GM18517 (cell line): ENCODE results near the gene DCAF17.
"Not testable (repeated sequence)": the region's sequence is repeated elsewhere in the genome, so short reads cannot be mapped to it uniquely, and the experiment has no call there.

Experiments
- ATAC-seq: cut with Tn5 transposase; IDR thresholded peaks from one replicate; pipeline ENCODE4 v1.9.1; 2021; ENCODE audit warnings: mild to moderate bottlenecking, moderate library complexity; ENCODE audit not compliant: unreplicated experiment

DCAF17 gene

DNA sequence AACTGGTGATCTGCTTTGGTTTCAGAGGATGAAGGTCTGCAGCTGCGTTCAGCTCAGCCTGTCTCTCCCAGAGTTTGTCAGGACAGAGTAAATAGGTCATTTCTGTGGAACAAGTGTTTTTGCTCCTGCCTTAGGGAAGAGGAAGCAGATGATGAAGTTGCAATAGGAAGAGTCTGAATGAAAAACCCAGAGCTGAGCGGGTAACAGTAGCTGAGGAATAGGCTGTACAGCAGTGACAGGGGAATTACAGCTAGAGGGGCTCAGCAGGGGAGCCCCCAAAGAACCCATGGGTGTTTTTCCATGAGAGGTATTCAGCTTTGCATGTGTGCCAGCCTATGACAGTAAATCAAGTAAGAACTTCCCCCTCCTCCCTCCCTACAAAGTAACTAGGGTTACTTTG lies 78.0 kb downstream of the DCAF17 start:
- no peak for ATAC-seq

DNA sequence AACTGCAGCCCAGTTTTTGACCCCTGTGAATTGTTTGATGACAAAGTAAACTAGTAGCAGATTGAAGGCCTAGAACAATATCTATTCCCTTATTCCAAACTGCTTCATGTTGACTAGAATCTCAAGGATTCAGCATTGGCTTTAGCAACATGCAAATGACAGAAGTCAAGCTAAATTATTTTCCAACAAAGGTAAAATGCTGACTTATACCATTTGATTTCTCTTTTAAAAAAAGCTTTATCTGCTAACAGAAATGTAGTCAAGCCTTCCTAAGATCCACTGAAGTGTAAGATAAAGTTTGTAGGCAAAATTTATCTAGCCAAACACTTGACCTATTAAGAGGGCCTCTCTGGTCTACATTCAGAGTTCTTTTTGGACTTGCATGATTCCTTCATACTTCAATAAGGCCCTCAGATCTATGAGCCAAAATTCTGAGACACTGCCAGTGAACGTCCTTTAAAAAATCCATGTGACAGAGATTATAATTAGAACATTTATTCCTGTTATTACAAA lies 78.7 kb downstream of the DCAF17 start:
- no peak for ATAC-seq

DNA sequence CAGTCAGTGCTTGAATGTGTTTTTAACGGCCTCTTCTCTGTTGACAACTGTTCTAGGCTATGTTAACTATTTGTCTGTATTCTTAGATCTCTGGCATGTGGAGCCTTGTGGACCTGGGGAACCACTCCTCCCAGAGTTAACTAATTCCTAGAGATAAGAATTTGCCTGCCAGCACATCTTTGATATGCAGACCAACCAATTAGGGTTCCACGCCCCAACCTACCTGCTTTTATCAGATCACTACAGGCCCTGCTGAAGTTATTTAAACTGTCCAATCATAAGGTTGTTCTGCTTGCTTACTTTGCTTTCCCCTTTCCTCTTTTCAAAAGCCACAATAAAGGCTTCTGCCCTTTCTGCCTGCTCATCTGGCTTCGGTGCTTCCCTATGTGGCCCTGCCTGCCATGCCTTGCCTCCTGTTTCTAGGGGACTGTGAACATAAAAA lies 79.7 kb downstream of the DCAF17 start:
- ATAC-seq: no peak

DNA sequence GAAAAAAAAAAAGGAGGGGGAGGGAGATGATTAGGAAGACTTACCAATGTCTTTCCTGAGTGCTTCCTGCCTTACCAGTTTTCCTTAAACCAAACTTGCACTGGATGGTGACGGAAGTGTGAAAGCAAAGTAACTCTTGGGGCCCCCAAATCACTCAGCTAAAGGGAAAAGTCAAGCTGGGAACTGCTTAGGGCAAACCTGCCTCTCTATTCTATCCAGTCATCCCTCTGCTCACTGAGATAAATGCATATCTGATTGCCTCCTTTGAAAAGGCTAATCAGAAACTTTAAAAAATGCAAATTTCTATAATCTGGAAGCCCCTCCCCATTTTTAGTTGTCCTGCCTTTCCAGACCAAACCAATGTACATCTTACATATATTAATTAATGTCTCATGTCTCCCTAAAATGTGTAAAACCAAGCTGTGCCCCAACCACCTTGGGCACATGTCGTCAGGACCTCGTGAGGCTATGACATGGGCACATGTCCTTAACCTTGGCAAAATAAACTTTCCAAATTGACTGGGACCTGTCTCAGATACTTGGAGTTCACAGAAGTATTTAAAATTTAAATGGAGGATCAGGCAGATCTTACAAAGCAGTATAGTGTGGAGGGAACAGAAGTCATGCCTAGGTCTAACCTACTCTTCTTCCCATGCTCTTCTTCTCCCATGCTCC lies 81.0 kb downstream of the DCAF17 start:
- no peak for ATAC-seq

DNA sequence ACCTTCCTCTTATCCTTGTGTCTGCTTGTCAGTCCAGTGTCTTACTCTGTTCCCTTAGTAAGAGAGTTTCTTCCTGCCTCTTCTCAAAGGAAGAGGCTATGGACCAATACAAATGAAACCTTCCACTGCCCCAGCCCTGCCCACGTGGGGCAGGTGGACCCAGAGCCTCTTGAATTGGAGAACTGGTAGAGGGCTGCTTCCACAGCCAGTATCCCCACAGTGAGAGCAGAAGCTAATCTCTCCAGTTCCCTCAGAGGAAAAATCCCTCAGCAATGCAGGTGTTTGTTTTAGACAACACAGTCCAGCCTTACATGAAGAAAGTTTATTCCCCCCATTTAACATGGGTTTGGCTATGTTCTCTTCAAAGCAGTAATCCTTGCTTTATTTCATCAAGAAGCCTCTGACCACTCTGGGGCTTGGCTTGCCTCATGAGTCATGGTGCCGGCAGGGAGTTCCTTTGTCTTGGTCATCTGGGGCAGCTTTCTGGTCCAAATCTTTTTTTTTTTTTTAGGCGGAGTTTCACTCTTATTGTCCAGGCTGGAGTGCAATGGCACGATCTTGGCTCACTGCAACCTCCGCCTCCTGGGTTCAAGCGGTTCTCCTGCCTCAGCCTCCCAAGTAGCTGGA lies 81.8 kb downstream of the DCAF17 start:
- no peak for ATAC-seq

DNA sequence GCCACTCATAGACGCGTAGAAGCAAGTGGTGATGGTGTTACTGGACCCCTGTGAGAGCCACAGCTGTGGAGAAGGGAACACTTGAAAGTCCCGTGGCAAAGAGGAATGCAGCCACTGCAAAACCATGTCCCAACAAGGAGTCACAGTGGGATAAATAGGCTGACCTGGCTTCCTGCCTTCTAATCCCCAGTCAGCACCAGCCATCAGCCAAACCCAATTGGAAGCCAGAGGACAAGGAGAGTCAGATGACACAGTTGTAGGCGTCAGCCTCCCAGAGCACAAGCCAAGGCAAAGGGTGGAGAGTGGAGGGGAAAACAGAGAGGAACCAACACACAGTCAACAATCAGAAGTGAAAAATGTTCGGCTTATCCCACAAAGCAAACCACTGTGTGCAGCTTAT lies 82.8 kb downstream of the DCAF17 start:
- no peak for ATAC-seq

- ATAC-seq: no peak
These were observed 86.4 kb downstream of the DCAF17 start for GRCh38 chr2:171520471-171520870.

GRCh38 chr2:171521361-171522051 lies 87.5 kb downstream of the DCAF17 start:
- ATAC-seq: peak; percentile 2

GRCh38 chr2:171522052-171522787 lies 88.2 kb downstream of the DCAF17 start, which contains the start of gene CYBRD1:
Gene CYBRD1, plus strand, starts transcription at chr2:171522474. Its CDS starts 72 bp downstream, at chr2:171522546.
- ATAC-seq: peak; percentile 59

DNA sequence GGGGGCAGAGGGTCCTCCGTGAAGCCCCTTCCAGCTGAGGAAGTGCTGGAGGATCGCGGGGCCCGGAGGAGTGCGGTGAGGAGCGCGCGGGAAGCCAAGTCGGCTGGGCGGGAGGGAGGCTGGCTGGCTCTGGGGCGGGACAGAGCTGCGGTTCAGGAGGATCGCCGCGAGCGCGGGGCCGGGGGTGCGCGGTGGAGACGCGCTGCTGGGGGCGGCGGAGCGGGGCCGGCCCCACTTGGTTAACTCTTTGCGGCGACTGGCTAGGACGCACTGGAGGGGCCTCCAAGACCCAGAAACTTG lies 88.7 kb downstream of the DCAF17 start:
- no peak for ATAC-seq

DNA sequence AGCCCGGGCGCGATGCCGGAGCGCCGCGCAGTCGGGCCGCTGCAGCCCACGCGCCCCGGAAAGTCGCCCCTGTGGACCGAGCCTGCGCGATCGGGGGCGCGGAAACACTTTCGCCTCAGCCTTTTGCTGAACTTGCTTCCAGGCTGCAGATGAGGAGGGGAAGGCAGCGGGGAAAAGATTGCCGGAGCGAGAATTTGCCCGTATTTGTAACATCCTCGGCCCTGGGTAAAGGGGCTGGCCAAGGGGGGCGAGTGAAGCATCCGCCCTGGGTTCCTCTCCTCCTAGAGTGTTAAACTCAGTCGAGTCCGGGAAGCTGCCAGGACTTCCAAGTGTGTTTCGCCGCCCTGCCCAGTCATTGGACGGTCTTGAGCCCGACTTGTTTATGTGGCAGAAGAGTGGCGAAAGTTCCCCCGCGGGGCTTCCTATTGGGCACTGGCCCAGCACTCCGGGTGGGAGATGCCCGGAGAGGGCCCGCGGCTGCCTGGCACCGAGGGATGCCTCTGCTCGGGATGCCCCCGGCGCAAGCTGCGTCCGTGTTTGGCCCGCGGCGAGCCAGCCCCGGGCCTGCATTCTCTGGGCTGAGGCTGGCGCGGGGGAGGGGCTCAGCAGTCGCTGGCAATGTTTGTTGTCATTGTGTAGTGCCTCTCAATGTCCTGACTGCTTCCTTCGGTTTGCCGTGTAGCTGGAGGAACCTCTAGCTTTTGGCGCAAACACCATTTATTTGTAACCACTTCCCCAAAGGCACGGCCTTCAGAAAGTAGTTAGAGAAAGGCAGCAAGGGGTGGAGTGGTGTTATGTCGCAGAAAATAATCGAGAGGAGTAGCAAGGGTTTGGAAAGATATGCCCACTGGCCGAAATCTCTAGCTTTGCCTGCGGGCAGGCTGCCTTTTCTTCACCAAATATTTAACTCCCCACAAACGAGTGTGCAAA lies 89.3 kb downstream of the DCAF17 start:
- peak; percentile 40 for ATAC-seq

GRCh38 chr2:171524018-171524401 lies 90.0 kb downstream of the DCAF17 start:
- no peak for ATAC-seq

GRCh38 chr2:171529914-171530313 lies 95.9 kb downstream of the DCAF17 start:
- no peak for ATAC-seq

- no peak for ATAC-seq
These were observed 96.4 kb downstream of the DCAF17 start for GRCh38 chr2:171530378-171530777.

DNA sequence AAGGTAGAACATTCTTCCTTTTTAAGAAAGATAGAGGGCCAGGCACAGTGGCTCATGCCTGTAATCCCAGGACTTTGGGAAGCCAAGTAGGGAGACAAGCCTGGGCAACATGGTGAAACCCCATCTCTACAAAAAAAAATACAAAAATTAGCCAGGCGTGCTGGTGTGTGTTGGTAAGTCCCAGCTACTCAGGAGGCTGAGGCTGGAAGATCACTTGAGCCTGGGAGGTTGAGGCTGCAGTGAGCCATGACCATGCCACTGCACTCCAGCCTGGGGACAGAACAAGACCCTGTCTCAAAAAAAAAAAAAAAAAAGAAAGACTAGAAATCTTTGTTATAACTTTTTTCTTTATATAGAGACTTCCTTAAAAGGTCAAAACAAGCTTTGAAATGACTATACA lies 96.8 kb downstream of the DCAF17 start:
- ATAC-seq: not testable (repeated sequence)

- ATAC-seq: no peak
These were observed 97.3 kb downstream of the DCAF17 start for GRCh38 chr2:171531291-171531690.

DNA sequence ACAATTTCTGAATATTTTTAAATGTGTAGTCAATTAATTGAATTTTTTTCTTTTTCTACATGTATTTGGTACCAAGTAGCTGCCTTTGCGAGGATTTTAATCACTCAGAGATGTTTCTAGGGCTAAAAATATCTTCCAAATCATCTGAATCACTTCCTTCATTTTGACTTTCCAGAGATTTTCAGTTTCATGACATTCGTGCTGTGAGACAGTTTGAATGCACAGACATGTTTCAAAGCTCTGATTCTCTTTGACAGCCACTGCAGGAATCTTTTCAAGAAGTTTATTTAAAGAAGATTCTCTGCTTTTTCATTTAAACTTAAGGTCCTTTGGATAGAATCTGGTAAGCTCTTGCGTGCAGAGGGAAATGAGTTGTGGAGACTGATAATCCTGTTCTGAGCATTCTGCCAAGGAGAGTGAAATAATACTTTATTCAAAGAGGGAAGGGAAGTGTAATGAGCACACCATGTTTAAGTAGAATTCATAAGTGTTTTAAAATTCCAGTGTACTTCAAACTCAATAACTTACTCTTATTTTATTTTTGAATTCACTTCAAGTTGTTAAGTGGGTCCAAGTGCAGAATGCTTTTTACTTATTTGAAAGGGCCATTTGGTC lies 97.9 kb downstream of the DCAF17 start:
- no peak for ATAC-seq

DNA sequence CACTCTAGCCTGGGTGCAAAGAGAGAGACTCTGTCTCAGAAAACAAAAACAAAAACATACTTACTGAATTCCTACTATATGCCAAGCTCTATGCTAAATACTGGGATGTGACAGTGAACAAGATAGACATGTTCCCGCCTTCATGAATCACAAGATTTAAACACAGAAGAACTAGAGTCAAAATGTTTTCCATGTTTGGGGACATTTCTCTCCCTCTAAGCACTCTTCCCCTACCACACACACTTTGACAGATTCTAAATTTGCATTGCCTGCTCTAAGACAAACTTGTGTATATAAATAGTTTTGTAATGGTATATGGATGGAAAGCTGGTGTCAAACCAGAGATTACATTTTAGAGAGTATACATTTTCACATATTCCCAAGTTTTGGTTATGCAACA lies 99.3 kb downstream of the DCAF17 start:
- ATAC-seq: no peak
